Measurements from ENCODE around the gene MAP4K3. TPM values are rescaled to one million over a fixed set of nuclear protein-coding genes. Genes with fewer than 3 reads are reported as not detected.

The MAP4K3 gene
- total and polyA plus RNA-seq, 2 of the 8 experiments (the other 6 are each of a cell fraction or from before 2014, with no cell fraction given), result 11.4 to 63.0 TPM

DNA sequence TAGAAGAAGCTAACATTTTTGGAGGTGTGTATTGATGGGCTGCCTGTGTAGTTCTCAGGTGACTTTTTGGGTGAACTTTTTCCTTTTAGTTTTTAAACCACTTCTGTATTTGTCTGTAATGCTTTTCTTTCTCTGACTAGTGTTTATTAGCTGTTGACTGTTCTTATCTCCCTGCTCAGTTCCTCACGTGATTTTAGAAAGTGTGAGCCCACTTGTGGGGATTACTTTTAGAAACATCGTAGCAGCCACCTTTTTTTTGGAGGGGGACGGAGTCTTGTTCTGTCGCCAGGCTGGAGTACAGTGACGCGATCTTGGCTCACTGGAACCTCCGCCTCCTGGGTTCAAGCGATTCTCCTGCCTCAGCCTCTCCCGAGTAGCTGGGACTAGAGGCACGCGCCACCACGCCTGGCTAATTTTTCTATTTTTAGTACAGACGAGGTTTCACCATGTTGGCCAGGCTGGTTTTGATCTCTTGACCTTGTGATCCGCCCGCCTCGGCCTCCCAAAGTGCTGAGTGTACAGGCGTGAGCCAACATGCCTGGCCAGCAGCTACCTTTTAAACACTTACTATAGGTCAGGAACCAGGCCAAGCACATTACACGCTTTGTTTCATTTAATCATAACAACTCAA lies 184.1 kb downstream of the MAP4K3 start:
- H2BK12ac ChIP-seq (ENCODE audit: low read depth, low read length), result no peak overlapping the region
- no peak overlapping the region for H4K5ac ChIP-seq (ENCODE audit: insufficient read length, low read depth, low read length)
- peaks cover 2 to 47% (median 34%) of the 10 kb centered on the region in 4 experiments; a peak in 7 of 8 replicates for H3K36me3 ChIP-seq (ENCODE audit: control insufficient read depth in 2 of 4, insufficient read depth in 4 of 4, low read length in 3 of 4)
- H3K4me3 ChIP-seq (ENCODE audit: extremely low read depth in 1 of 4, insufficient read depth in 2 of 4, low read depth in 3 of 4, low read length in 4 of 4), result no peak overlapping the region
- H3K9ac ChIP-seq (replicated peaks in 1 of 4; ENCODE audit: extremely low read depth in 1 of 4, low read depth in 3 of 4, low read length in 3 of 4), result no peak overlapping the region
- FAIRE-seq, result no peak
- H3K79me2 ChIP-seq (ENCODE audit: control insufficient read depth in 1 of 2, insufficient read depth in 2 of 2, low read length in 2 of 2), result no peaks in the 10 kb centered on the region
- no peak overlapping the region for H3K23ac ChIP-seq (ENCODE audit: insufficient read length)
- H3K4me1 ChIP-seq (replicated peaks in 1 of 4; ENCODE audit: control insufficient read depth in 3 of 4, insufficient read depth in 4 of 4, low read length in 3 of 4), result no peaks in the 10 kb centered on the region
- no peaks in the 10 kb centered on the region for H3K79me1 ChIP-seq (ENCODE audit: low read depth, low read length)
- no peak overlapping the region for H2BK15ac ChIP-seq (ENCODE audit: low read length)
- no peak overlapping the region for H2BK5ac ChIP-seq (ENCODE audit: low read depth, low read length)
- H2BK120ac ChIP-seq (replicated peaks; ENCODE audit: low read depth, low read length), result no peak overlapping the region
- H3K56ac ChIP-seq (replicated peaks; ENCODE audit: insufficient read length, low read depth, low read length), result no peak overlapping the region
- no peak overlapping the region for H2AFZ ChIP-seq (ENCODE audit: low read length)
- H3K27me3 ChIP-seq (replicated peaks in 1 of 4; ENCODE audit: control insufficient read depth in 3 of 4, extremely low read depth in 1 of 4, insufficient read depth in 3 of 4, low read length in 3 of 4), result no peaks in the 10 kb centered on the region; a peak in 1 of 7 replicates
- H2BK20ac ChIP-seq (ENCODE audit: low read length), result no peak overlapping the region
- POLR2A ChIA-PET (ENCODE audit: partially characterized antibody), result interaction anchor here (0.6 kb wide), 1 partner anchor 478 kb away, joined by 3 read pairs; no protein-coding TSS in a partner anchor
- no peak overlapping the region for H3K27ac ChIP-seq (ENCODE audit: low read depth, low read length)
- no peak overlapping the region for H4K91ac ChIP-seq (replicated peaks; ENCODE audit: insufficient read length, low read length)
- H3K18ac ChIP-seq (ENCODE audit: extremely low read depth, low read length), result no peak overlapping the region
- H3K4me2 ChIP-seq (ENCODE audit: insufficient read depth in 1 of 2, low read depth in 2 of 2, low read length in 2 of 2), result no peak overlapping the region
- no peak for TF ChIP-seq RBBP5 (IDR thresholded peaks at IDR 0.05; ENCODE audit: borderline replicate concordance, low read depth, low read length)
- TF ChIP-seq BCL11A (IDR thresholded peaks at IDR 0.05; ENCODE audit: low read depth in 2 of 2, low read length in 2 of 2), result no peak
- H4K20me1 ChIP-seq (replicated peaks in 1 of 2; ENCODE audit: control insufficient read depth in 1 of 2, insufficient read depth in 2 of 2, low read length in 2 of 2), result no peaks in the 10 kb centered on the region
- no peak overlapping the region for H2AK5ac ChIP-seq (ENCODE audit: low read depth, low read length)
- no peak overlapping the region for H4K8ac ChIP-seq (ENCODE audit: extremely low read depth, insufficient read depth, low read length)
- H3K4ac ChIP-seq (replicated peaks; ENCODE audit: insufficient read length, low read depth, low read length), result no peak overlapping the region
- WGBS, 2 experiments (ENCODE audit: extremely low coverage in 1 of 2, insufficient coverage in 1 of 2, insufficient read length in 1 of 2, insufficient replicate concordance in 2 of 2, low coverage in 1 of 2, low lambda C conversion rate in 2 of 2, missing lambda C conversion rate in 1 of 2), result 86% methylated on average over 18 of the region's 18 CpGs; no CpG with 5 or more reads in 1 of the 2 experiments
- DNase-seq (ENCODE audit: low read depth in 1 of 2, low spot score in 2 of 2), result no peak
- no peak overlapping the region for H3K14ac ChIP-seq (ENCODE audit: insufficient read length)
- peaks cover 9 to 11% of the 10 kb centered on the region in 2 experiments; a peak in 2 of 4 replicates for H3K9me3 ChIP-seq (ENCODE audit: insufficient read depth in 2 of 2, low read depth in 1 of 2, low read length in 1 of 2)
- CTCF ChIA-PET (ENCODE audit: partially characterized antibody), result interaction anchor here (0.8 to 1.4 kb wide), 5 partner anchors 8 to 194 kb away, joined by 3 read pairs; no protein-coding TSS in a partner anchor
- no peaks in the 10 kb centered on the region for H3K23me2 ChIP-seq (ENCODE audit: low read depth, low read length)
